IMR-90 (cell line): ENCODE measurements around the gene MGAT5B. TPM values are rescaled to one million over a fixed set of nuclear protein-coding genes. Genes with fewer than 3 reads are reported as not detected.

Source experiments
- ATAC-seq: fragments of 200-7000 bp; cut with Tn5 transposase; 2 replicates; pipeline ENCODE4 v1.9.1; 2020; ENCODE audit warnings: low read depth, mild to moderate bottlenecking, moderate library complexity
- BruUV-seq: library from RNA; stranded (reverse); fragments of 400-500 nt; replicated peaks from 2 replicates; lab custom pipeline; 2021; lab: Mats Ljungman, UMichigan
- CTCF ChIA-PET: fragments of 300-600 bp; formaldehyde crosslinking; extraction: SDS; loops from one replicate; lab custom pipeline; 2021; ENCODE audit warnings: antibody characterized with exemption; lab: Yijun Ruan, JAX
- POLR2A ChIA-PET: fragments of 300-600 bp; sonication (Branson Sonifier 250); formaldehyde crosslinking; loops from one replicate; lab custom pipeline; 2022; ENCODE audit warnings: antibody characterized with exemption; ENCODE audit not compliant: unreplicated experiment; lab: Charles Lee
- DNase-seq: peaks from one replicate; pipeline ENCODE4 v3.0.0; 2013
- H2AFZ ChIP-seq: replicated peaks from 2 replicates; pipeline ENCODE3; 2013; ENCODE audit warnings: low read length, mild to moderate bottlenecking; ENCODE audit not compliant: poor library complexity
- H2AK5ac ChIP-seq: 2 replicates; pipeline ENCODE4 v1.6.1; 2013; ENCODE audit warnings: low read depth, low read length, inconsistent platforms
- H2AK9ac ChIP-seq: replicated peaks from 2 replicates; pipeline ENCODE3; 2013; ENCODE audit warnings: mild to moderate bottlenecking, low read depth, low read length, moderate library complexity; ENCODE audit not compliant: poor library complexity
- H2BK120ac ChIP-seq: 2 replicates; pipeline ENCODE4 v1.6.1; 2013; ENCODE audit warnings: low read depth, low read length, inconsistent platforms
- H2BK15ac ChIP-seq: 3 replicates; pipeline ENCODE4 v1.6.1; 2013; ENCODE audit warnings: low read depth, low read length, inconsistent platforms
- H2BK20ac ChIP-seq: 2 replicates; pipeline ENCODE4 v1.6.1; 2013; ENCODE audit warnings: low read depth, mild to moderate bottlenecking, inconsistent platforms, low read length, moderate library complexity
- H2BK5ac ChIP-seq: 2 replicates; pipeline ENCODE4 v1.6.1; 2013; ENCODE audit warnings: mild to moderate bottlenecking, low read depth, low read length, inconsistent platforms; ENCODE audit not compliant: poor library complexity, severe bottlenecking
- H3K14ac ChIP-seq: replicated peaks from 2 replicates; pipeline ENCODE4 v1.6.1; 2013; ENCODE audit warnings: low read depth, low read length, inconsistent platforms
- H3K18ac ChIP-seq: 2 replicates; pipeline ENCODE4 v1.6.1; 2013; ENCODE audit warnings: low read depth, low read length, control low read depth
- H3K23ac ChIP-seq: 2 replicates; pipeline ENCODE4 v1.6.1; 2013; ENCODE audit warnings: low read depth, low read length, inconsistent platforms
- H3K27ac ChIP-seq: 2 replicates; pipeline ENCODE4 v1.5.1; 2013; ENCODE audit warnings: mild to moderate bottlenecking, control low read depth, low read length; ENCODE audit not compliant: insufficient read depth
- H3K27me3 ChIP-seq: 2 replicates; pipeline ENCODE4 v1.6.1; 2013; ENCODE audit warnings: low read length; ENCODE audit not compliant: control insufficient read depth, insufficient read depth
- H3K36me3 ChIP-seq: 2 replicates; pipeline ENCODE4 v1.6.1; 2013; ENCODE audit warnings: low read length, mixed read lengths; ENCODE audit not compliant: control insufficient read depth, insufficient read depth
- H3K4ac ChIP-seq: 2 replicates; pipeline ENCODE4 v1.6.1; 2013; ENCODE audit warnings: low read depth, low read length, inconsistent platforms
- H3K4me1 ChIP-seq: 2 replicates; pipeline ENCODE4 v1.6.1; 2013; ENCODE audit warnings: low read length, mixed read lengths; ENCODE audit not compliant: control insufficient read depth, insufficient read depth
- H3K4me2 ChIP-seq: 2 replicates; pipeline ENCODE4 v1.6.1; 2013; ENCODE audit warnings: low read depth, mild to moderate bottlenecking, control low read depth, low read length, moderate library complexity
- H3K4me3 ChIP-seq: 2 replicates; pipeline ENCODE4 v1.5.1; 2013; ENCODE audit warnings: low read depth, mild to moderate bottlenecking, control low read depth, low read length, moderate library complexity; ENCODE audit not compliant: insufficient read depth
- H3K56ac ChIP-seq: 2 replicates; pipeline ENCODE4 v1.6.1; 2013; ENCODE audit warnings: low read length, inconsistent platforms; ENCODE audit not compliant: insufficient read depth; ENCODE audit errors: extremely low read depth
- H3K79me1 ChIP-seq, 2 experiments: 2 replicates each; pipeline ENCODE4 v1.6.1; 2013; ENCODE audit warnings: low read length in 2 of 2, inconsistent platforms in 1 of 2, low read depth in 1 of 2
- H3K9ac ChIP-seq: 2 replicates; pipeline ENCODE4 v1.6.1; 2013; ENCODE audit warnings: low read depth, low read length, control low read depth
- H3K9me1 ChIP-seq: 2 replicates; pipeline ENCODE4 v1.6.1; 2013; ENCODE audit warnings: low read length, inconsistent platforms; ENCODE audit not compliant: insufficient read depth
- H3K9me3 ChIP-seq: 2 replicates; pipeline ENCODE4 v1.6.1; 2013; ENCODE audit warnings: low read length; ENCODE audit not compliant: control insufficient read depth, insufficient read depth
- H4K20me1 ChIP-seq: 2 replicates; pipeline ENCODE4 v1.6.1; 2013; ENCODE audit warnings: low read length, inconsistent platforms; ENCODE audit not compliant: insufficient read depth
- H4K5ac ChIP-seq: 2 replicates; pipeline ENCODE4 v1.6.1; 2013; ENCODE audit warnings: mild to moderate bottlenecking, low read depth, low read length, control low read depth
- H4K8ac ChIP-seq, 2 experiments: 2 replicates each; pipeline ENCODE4 v1.6.1; 2013; ENCODE audit warnings: low read depth in 2 of 2, low read length in 2 of 2, control low read depth in 1 of 2, inconsistent platforms in 1 of 2
- H4K91ac ChIP-seq: 2 replicates; pipeline ENCODE4 v1.6.1; 2013; ENCODE audit warnings: low read depth, low read length, inconsistent platforms; ENCODE audit not compliant: insufficient read depth
- BHLHE40 ChIP-seq: fragments of 150-350 bp; IDR thresholded peaks from 2 replicates; pipeline ENCODE4 v1.6.1; 2016; ENCODE audit warnings: mild to moderate bottlenecking, low read depth, low read length
- CEBPB ChIP-seq: IDR thresholded peaks from 2 replicates; pipeline ENCODE4 v1.6.1; 2012; ENCODE audit warnings: low read depth, low read length, improper control_type of control experiment
- FOS ChIP-seq: fragments of 150-350 bp; IDR thresholded peaks from 2 replicates; pipeline ENCODE4 v1.6.1; 2016; ENCODE audit warnings: low read depth, low read length
- MAZ ChIP-seq: IDR thresholded peaks from 2 replicates; pipeline ENCODE4 v1.6.1; 2012; ENCODE audit warnings: low read depth, mild to moderate bottlenecking, low read length, improper control_type of control experiment, moderate library complexity, borderline replicate concordance
- MXI1 ChIP-seq: IDR thresholded peaks from 2 replicates; pipeline ENCODE4 v1.6.1; 2012; ENCODE audit warnings: low read depth, mild to moderate bottlenecking, low read length, moderate library complexity, borderline replicate concordance
- NFE2L2 ChIP-seq: fragments of 150-350 bp; IDR thresholded peaks from 2 replicates; pipeline ENCODE4 v1.6.1; 2016; ENCODE audit warnings: low read depth, mild to moderate bottlenecking, low read length
- POLR2A ChIP-seq: IDR thresholded peaks from 2 replicates; pipeline ENCODE4 v1.6.1; 2012; ENCODE audit warnings: mild to moderate bottlenecking, low read depth, low read length
- RAD21 ChIP-seq: IDR thresholded peaks from 2 replicates; pipeline ENCODE4 v1.6.1; 2012; ENCODE audit warnings: low read length, improper control_type of control experiment
- RCOR1 ChIP-seq: IDR thresholded peaks from 2 replicates; pipeline ENCODE4 v1.6.1; 2012; ENCODE audit warnings: mild to moderate bottlenecking, low read length, improper control_type of control experiment; ENCODE audit not compliant: insufficient replicate concordance
- SMC3 ChIP-seq: fragments of 150-350 bp; IDR thresholded peaks from 2 replicates; pipeline ENCODE4 v1.6.1; 2016; ENCODE audit warnings: low read depth, mild to moderate bottlenecking, antibody characterized with exemption, low read length, moderate library complexity
- WGBS, 2 experiments: methylation state at CpG; one replicate each; pipeline versions ENCODE4 v1.1.5 to v1.1.7; 2013; ENCODE audit warnings: missing lambda C conversion rate in 2 of 2; ENCODE audit not compliant: insufficient read length in 1 of 2; ENCODE audit errors: extremely low coverage in 2 of 2; 5-methylcytosine and 5-hydroxymethylcytosine counted together
- dilution Hi-C: fragments of 300-500 bp; cut with HindIII; formaldehyde crosslinking; loops from one replicate; pipeline ENCODE4 v1.14.3; 2018; ENCODE audit warnings: low sequenced_read_pairs; ENCODE audit not compliant: unreplicated experiment
- in situ Hi-C: fragments of 300-500 bp; cut with MboI; formaldehyde crosslinking; loops from 3 replicates; pipeline ENCODE4 v1.14.3; 2019; ENCODE audit warnings: low sequenced_read_pairs, inconsistent platforms, mixed read lengths
- intact Hi-C: fragments of 100-400 bp; cut with micrococcal nuclease; formaldehyde crosslinking; loops from 2 replicates; pipeline ENCODE4 v1.10.0; 2022
- polyA plus RNA-seq, 3 experiments: library from polyadenylated mRNA; depleted of rRNA; stranded (reverse); fragments of >200 nt; gene quantifications; 2 replicates each; pipeline ENCODE4 v1.2.3, GENCODE V29; 2012; ENCODE audit warnings: low replicate concordance in 1 of 3
- total RNA-seq: library from RNA; depleted of rRNA; stranded (reverse); fragments of >200 nt; gene quantifications from 2 replicates; pipeline ENCODE4 v1.2.3, GENCODE V29; 2012
- TF ChIP-seq, protein P1 (sequence below): fragments of 150-350 bp; IDR thresholded peaks from 2 replicates; pipeline ENCODE4 v1.6.1; 2016; ENCODE audit warnings: low read depth, mild to moderate bottlenecking, low read length, moderate library complexity, borderline replicate concordance
- TF ChIP-seq, protein P2 (sequence below): fragments of 150-350 bp; IDR thresholded peaks from 2 replicates; pipeline ENCODE4 v1.6.1; 2017; ENCODE audit warnings: mild to moderate bottlenecking, antibody characterized with exemption, low read length, low read depth

MGAT5B gene
- total and polyA plus RNA-seq, 2 of the 4 experiments (the other 2 are of a cell fraction) = 0.54 to 2.0 TPM

DNA sequence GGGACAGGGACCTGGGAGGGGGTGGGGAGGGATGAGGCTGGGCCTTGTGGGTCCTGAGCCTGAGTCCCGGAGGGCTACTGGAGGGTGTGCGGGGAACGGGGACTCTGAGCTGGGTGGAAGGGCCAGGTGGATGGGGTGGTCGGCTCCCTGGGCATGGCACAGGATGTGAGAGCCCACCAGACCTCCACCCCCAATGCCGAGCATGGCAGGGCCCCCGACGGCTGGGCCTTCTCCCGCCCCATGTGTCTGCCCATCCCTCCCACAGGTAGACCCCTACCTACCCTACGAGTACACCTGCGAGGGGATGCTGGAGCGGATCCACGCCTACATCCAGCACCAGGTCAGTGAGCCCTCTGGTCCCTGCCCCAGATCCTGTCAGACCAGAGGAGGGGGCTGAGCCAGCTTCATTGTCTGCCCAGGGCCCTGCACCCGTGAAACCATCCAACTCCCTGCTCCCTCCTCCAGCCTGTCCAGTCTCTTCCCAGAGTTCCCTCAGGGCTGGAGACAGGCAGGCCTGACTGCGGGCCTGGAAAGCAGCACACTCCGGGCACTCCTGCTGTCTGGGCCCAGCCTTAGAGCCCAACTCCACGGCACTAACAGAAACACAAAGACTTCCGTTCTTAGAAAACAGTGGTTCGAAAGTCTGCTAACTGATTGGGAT is 78.0 kb downstream of the MGAT5B start:
- no peak overlapping the region for H4K91ac ChIP-seq
- H3K9me1 ChIP-seq = no peaks in the 10 kb centered on the region
- H2BK120ac ChIP-seq = no peak overlapping the region
- H3K27ac ChIP-seq = no peak overlapping the region
- H3K79me1 ChIP-seq = no peaks in the 10 kb centered on the region
- H3K4me3 ChIP-seq = no peak overlapping the region
- no peak overlapping the region for H3K18ac ChIP-seq
- CTCF ChIA-PET = no interaction called here
- no CpG with 5 or more reads among the region's 18 CpGs for WGBS, 2 experiments
- dilution Hi-C loops (no loop called here), in situ Hi-C loops (no loop called here), intact Hi-C loops (no loop called here)
- H2BK15ac ChIP-seq = no peak overlapping the region
- H3K56ac ChIP-seq = no peak overlapping the region
- H3K4me2 ChIP-seq = no peak overlapping the region
- H3K27me3 ChIP-seq = peaks cover 15% of the 10 kb centered on the region; the same call in 1 of the 2 replicates
- no peaks in the 10 kb centered on the region for H3K4me1 ChIP-seq
- ATAC-seq (no peak), DNase-seq (no peak)
- no TSS peak for BruUV-seq
- H2BK20ac ChIP-seq = no peak overlapping the region
- TF ChIP-seq POLR2A (no peak), MAZ (no peak), FOS (no peak), SMC3 (no peak), NFE2L2 (no peak), RAD21 (no peak), MXI1 (no peak), BHLHE40 (no peak), RCOR1 (no peak), CEBPB (no peak)
- TF ChIP-seq, protein P1, sequence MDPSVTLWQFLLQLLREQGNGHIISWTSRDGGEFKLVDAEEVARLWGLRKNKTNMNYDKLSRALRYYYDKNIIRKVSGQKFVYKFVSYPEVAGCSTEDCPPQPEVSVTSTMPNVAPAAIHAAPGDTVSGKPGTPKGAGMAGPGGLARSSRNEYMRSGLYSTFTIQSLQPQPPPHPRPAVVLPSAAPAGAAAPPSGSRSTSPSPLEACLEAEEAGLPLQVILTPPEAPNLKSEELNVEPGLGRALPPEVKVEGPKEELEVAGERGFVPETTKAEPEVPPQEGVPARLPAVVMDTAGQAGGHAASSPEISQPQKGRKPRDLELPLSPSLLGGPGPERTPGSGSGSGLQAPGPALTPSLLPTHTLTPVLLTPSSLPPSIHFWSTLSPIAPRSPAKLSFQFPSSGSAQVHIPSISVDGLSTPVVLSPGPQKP = no peak
- TF ChIP-seq, protein P2, sequence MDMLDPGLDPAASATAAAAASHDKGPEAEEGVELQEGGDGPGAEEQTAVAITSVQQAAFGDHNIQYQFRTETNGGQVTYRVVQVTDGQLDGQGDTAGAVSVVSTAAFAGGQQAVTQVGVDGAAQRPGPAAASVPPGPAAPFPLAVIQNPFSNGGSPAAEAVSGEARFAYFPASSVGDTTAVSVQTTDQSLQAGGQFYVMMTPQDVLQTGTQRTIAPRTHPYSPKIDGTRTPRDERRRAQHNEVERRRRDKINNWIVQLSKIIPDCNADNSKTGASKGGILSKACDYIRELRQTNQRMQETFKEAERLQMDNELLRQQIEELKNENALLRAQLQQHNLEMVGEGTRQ = no peak
- H3K4ac ChIP-seq = no peak overlapping the region
- H3K36me3 ChIP-seq = no peaks in the 10 kb centered on the region
- H3K9ac ChIP-seq = no peak overlapping the region
- POLR2A ChIA-PET = no interaction called here
- H2AK5ac ChIP-seq = no peak overlapping the region
- no peak overlapping the region for H2AFZ ChIP-seq
- no peak overlapping the region for H4K8ac ChIP-seq
- no peak overlapping the region for H3K23ac ChIP-seq
- no peaks in the 10 kb centered on the region for H4K20me1 ChIP-seq
- H4K5ac ChIP-seq = no peak overlapping the region
- no peak overlapping the region for H3K14ac ChIP-seq
- H2BK5ac ChIP-seq = no peak overlapping the region
- H3K9me3 ChIP-seq = no peaks in the 10 kb centered on the region
- no peak overlapping the region for H2AK9ac ChIP-seq
